Subcutaneous abdominal adipose tissue (tissue), 5 donors: Measurements from ENCODE around the gene ISY1.
A peak's percentile ranks its signal among the peaks of the same experiment; 100 is the strongest.
"Not testable (repeated sequence)": the region's sequence is repeated elsewhere in the genome, so short reads cannot be mapped to it uniquely, and the experiment has no call there.

Experiments used
- H3K27ac ChIP-seq: one replicate; pipeline ENCODE4 v1.7.0; 2013; ENCODE audit warnings: low read depth, mild to moderate bottlenecking, inconsistent platforms, low read length, moderate library complexity
- H3K27me3 ChIP-seq, 5 donors: one replicate each; pipeline ENCODE4 v1.7.0; 2013; ENCODE audit warnings: low read length in 5 of 5, inconsistent platforms in 1 of 5; ENCODE audit not compliant: control insufficient read depth in 5 of 5, insufficient read depth in 4 of 5
- H3K36me3 ChIP-seq, 5 donors: one replicate each; pipeline ENCODE4 v1.7.0; 2013; ENCODE audit warnings: low read length in 5 of 5; ENCODE audit not compliant: control insufficient read depth in 5 of 5, insufficient read depth in 5 of 5
- H3K4me1 ChIP-seq, 5 donors: one replicate each; pipeline ENCODE4 v1.7.0; 2013; ENCODE audit warnings: low read length in 5 of 5, mild to moderate bottlenecking in 3 of 5, moderate library complexity in 1 of 5; ENCODE audit not compliant: control insufficient read depth in 5 of 5, insufficient read depth in 5 of 5
- H3K4me3 ChIP-seq, 5 donors: one replicate each; pipeline ENCODE4 v1.7.0; 2013; ENCODE audit warnings: low read length in 5 of 5, low read depth in 1 of 5
- H3K9ac ChIP-seq, 5 donors: one replicate each; pipeline ENCODE4 v1.7.0; 2013; ENCODE audit warnings: low read length in 5 of 5, mild to moderate bottlenecking in 4 of 5, moderate library complexity in 3 of 5
- H3K9me3 ChIP-seq, 5 donors: one replicate each; pipeline ENCODE4 v1.7.0; 2013; ENCODE audit warnings: low read length in 5 of 5; ENCODE audit not compliant: control insufficient read depth in 5 of 5
- donor health status: healthy.
- donor health status: healthy.
- donor health status: healthy.
- donor health status: healthy.
- donor health status: healthy.

Gene ISY1

GRCh38 chr3:129136275-129136674 is 24.6 kb downstream of the ISY1 start:
- H3K27ac ChIP-seq, H3K4me3 ChIP-seq, H3K9ac ChIP-seq, H3K27me3 ChIP-seq, H3K9me3 ChIP-seq, H3K4me1 ChIP-seq: not testable (repeated sequence)
- peaks cover 9 to 70% (median 57%) of the 10 kb centered on the region in 5 donors for H3K36me3 ChIP-seq

GRCh38 chr3:129132097-129132866 is 28.6 kb downstream of the ISY1 start:
- Histone ChIP-seq H3K27me3 (no peaks in the 10 kb centered on the region), H3K9ac (no peak overlapping the region), H3K27ac (no peak overlapping the region), H3K4me1 (no peaks in the 10 kb centered on the region), H3K4me3 (no peak overlapping the region), H3K36me3 (peaks cover 6 to 81% (median 72%) of the 10 kb centered on the region in 5 donors), H3K9me3 (no peaks in the 10 kb centered on the region)

GRCh38 chr3:129131465-129132088 is 29.3 kb downstream of the ISY1 start:
- no peak overlapping the region for H3K4me3 ChIP-seq
- H3K4me1 ChIP-seq, result no peaks in the 10 kb centered on the region
- no peak overlapping the region for H3K27ac ChIP-seq
- no peaks in the 10 kb centered on the region for H3K27me3 ChIP-seq
- H3K9ac ChIP-seq, result no peak overlapping the region
- no peaks in the 10 kb centered on the region for H3K9me3 ChIP-seq
- H3K36me3 ChIP-seq, result peaks cover 6 to 88% (median 78%) of the 10 kb centered on the region in 5 donors

GRCh38 chr3:129130291-129130813 is 30.5 kb downstream of the ISY1 start:
- H3K27ac ChIP-seq, result no peak overlapping the region
- peaks cover 6 to 85% (median 81%) of the 10 kb centered on the region in 5 donors for H3K36me3 ChIP-seq
- no peaks in the 10 kb centered on the region for H3K9me3 ChIP-seq
- no peaks in the 10 kb centered on the region for H3K27me3 ChIP-seq
- H3K9ac ChIP-seq, result no peak overlapping the region
- H3K4me1 ChIP-seq, result no peaks in the 10 kb centered on the region
- H3K4me3 ChIP-seq, result no peak overlapping the region

GRCh38 chr3:129128357-129129155 is 32.3 kb downstream of the ISY1 start:
- no peaks in the 10 kb centered on the region for H3K27me3 ChIP-seq
- H3K4me3 ChIP-seq, result no peak overlapping the region
- H3K36me3 ChIP-seq, result peaks cover 3 to 72% (median 66%) of the 10 kb centered on the region in 5 donors
- no peaks in the 10 kb centered on the region for H3K4me1 ChIP-seq
- H3K9me3 ChIP-seq, result no peaks in the 10 kb centered on the region
- H3K27ac ChIP-seq, result no peak overlapping the region
- H3K9ac ChIP-seq, result no peak overlapping the region

- no peak overlapping the region for H3K4me3 ChIP-seq
- H3K27me3 ChIP-seq, result no peaks in the 10 kb centered on the region
- H3K4me1 ChIP-seq, result no peaks in the 10 kb centered on the region
- peaks cover 3 to 55% (median 49%) of the 10 kb centered on the region in 5 donors for H3K36me3 ChIP-seq
- H3K9ac ChIP-seq, result no peak overlapping the region
- no peak overlapping the region for H3K27ac ChIP-seq
- no peaks in the 10 kb centered on the region for H3K9me3 ChIP-seq
These were observed 34.1 kb downstream of the ISY1 start for GRCh38 chr3:129126726-129127280.

- no peak overlapping the region for H3K27ac ChIP-seq
These were observed 37.4 kb downstream of the ISY1 start for GRCh38 chr3:129123314-129124060.

GRCh38 chr3:129122412-129123011 is 38.4 kb downstream of the ISY1 start:
- Histone ChIP-seq H3K27ac (peak overlapping the region; percentile 70), H3K9me3 (no peaks in the 10 kb centered on the region), H3K9ac (peak overlapping the region in 2 of 5 donors; percentile 60 to 84)

More at GRCh38 chr3:129123314-129124060, 37.4 kb downstream of the ISY1 start:
- Histone ChIP-seq H3K27me3 (no peaks in the 10 kb centered on the region), H3K4me1 (peaks cover 13 to 25% (median 16%) of the 10 kb centered on the region in 5 donors), H3K9ac (no peak overlapping the region), H3K4me3 (no peak overlapping the region), H3K9me3 (no peaks in the 10 kb centered on the region), H3K36me3 (peaks cover 0 to 25% (median 19%) of the 10 kb centered on the region in 5 donors)

More at GRCh38 chr3:129122412-129123011, 38.4 kb downstream of the ISY1 start:
- Histone ChIP-seq H3K36me3 (peaks cover 0 to 21% (median 16%) of the 10 kb centered on the region in 5 donors), H3K4me1 (peaks cover 13 to 25% (median 16%) of the 10 kb centered on the region in 5 donors), H3K4me3 (peak overlapping the region in 3 of 5 donors; percentile 61 to 83 (median 67)), H3K27me3 (no peaks in the 10 kb centered on the region)
